Measurements from ENCODE around the gene TMEM245. TPM values are rescaled to one million over a fixed set of nuclear protein-coding genes. Genes with fewer than 3 reads are reported as not detected.

The TMEM245 gene
- total RNA-seq, 4 donors from 2014 or later, result 55.8 to 95.9 (median 88.6) TPM

DNA sequence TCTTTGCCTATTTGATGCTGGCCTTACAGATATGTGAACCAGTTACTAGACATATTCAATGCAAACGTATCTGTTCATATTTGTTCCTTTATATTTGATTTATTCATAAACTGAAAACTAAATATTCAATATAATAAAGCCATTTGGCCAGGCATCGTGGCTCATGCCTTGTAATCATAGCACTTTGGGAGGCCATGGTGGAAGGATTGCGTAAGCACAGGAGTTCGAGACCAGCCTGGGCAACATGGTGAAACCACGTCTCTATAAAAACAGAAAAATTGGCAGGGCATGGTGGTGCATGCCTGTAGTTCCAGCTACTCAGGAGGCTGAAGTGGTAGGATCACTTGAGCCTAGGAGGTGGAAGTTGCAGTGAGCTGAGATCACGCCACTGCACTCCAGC, 57.2 kb downstream of the TMEM245 start:
- TF ChIP-seq, protein P1, sequence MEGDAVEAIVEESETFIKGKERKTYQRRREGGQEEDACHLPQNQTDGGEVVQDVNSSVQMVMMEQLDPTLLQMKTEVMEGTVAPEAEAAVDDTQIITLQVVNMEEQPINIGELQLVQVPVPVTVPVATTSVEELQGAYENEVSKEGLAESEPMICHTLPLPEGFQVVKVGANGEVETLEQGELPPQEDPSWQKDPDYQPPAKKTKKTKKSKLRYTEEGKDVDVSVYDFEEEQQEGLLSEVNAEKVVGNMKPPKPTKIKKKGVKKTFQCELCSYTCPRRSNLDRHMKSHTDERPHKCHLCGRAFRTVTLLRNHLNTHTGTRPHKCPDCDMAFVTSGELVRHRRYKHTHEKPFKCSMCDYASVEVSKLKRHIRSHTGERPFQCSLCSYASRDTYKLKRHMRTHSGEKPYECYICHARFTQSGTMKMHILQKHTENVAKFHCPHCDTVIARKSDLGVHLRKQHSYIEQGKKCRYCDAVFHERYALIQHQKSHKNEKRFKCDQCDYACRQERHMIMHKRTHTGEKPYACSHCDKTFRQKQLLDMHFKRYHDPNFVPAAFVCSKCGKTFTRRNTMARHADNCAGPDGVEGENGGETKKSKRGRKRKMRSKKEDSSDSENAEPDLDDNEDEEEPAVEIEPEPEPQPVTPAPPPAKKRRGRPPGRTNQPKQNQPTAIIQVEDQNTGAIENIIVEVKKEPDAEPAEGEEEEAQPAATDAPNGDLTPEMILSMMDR (IDR thresholded peaks at IDR 0.05; ENCODE audit: low read depth), result no peak

DNA sequence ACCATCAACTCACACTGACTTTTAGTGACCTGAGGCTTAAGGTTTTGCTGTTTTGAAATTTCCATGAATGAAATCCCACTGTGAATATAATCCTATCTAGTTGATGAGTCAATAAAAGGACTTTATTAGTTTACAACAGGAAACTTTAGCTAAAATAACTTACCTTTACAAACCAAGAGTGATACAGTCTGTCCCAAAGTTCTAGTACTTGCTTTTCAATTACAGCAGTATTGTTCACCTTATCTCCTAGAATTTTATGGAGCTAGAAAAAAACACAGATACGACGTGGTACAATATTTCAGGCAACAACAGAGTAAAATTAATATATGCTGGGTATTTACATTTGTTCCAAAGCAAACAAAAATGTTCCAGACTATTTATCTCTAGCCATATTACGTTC, 59.6 kb downstream of the TMEM245 start:
- TF ChIP-seq, protein P1 (IDR thresholded peaks at IDR 0.05; ENCODE audit: low read depth), result no peak

DNA sequence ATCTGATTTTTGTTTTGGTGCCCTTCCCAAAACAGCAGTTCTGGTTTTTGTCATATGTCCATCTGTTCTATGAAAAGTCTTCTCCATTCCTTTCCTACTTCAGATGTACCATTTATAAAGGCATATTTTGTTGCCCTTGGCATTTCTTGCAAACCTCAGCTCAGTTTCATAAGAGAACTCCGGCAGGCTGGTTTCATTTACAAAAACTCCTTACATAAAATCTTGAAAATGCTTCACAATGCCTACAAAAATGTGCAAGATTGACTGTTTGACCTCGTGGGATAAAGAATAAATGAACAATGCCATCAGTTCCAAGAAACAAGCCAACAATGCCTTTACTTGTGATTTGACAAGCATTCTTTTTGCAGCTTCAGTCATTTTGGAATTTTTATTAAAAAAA, 67.3 kb downstream of the TMEM245 start:
- TF ChIP-seq, protein P1 (IDR thresholded peaks at IDR 0.05; ENCODE audit: low read depth), result no peak

DNA sequence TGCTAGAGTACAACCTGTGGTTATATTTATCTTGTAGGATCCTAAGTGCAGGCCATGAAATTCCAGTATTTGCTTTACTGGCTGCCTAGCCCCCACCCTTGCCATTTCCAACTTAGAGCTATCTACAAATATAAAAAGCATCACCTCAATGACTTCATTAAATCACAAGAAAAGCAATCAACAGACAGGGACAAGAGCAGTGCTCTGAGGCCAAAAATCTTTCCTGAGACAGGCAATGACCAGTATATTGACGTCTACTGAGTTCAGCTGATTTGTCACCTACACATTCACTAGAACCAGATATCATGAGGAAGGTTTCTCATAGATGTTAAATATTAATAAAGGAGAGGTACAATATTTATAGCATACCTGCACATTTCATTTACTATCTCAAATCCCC, 68.0 kb downstream of the TMEM245 start:
- TF ChIP-seq, protein P1 (IDR thresholded peaks at IDR 0.05; ENCODE audit: low read depth), result no peak

DNA sequence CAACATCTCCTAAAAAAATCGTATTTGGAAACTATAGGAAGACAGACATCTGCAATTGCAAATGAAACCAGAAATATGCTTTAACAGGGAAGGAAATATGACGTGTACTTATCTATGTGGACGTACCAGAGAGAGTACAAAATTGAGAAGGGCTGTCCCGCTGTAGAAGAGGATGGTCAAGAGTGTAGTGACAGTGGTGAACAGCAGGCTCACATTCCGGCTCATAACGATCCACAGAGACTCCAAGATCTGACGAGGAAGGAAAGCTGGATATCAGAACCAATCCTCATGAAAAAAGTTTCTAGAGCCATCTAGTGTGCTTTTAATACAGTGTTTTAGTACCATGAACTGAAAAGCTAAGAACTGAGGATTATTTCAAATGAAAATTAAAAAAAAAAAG, 69.3 kb downstream of the TMEM245 start:
- TF ChIP-seq, protein P1 (IDR thresholded peaks at IDR 0.05; ENCODE audit: low read depth), result no peak

DNA sequence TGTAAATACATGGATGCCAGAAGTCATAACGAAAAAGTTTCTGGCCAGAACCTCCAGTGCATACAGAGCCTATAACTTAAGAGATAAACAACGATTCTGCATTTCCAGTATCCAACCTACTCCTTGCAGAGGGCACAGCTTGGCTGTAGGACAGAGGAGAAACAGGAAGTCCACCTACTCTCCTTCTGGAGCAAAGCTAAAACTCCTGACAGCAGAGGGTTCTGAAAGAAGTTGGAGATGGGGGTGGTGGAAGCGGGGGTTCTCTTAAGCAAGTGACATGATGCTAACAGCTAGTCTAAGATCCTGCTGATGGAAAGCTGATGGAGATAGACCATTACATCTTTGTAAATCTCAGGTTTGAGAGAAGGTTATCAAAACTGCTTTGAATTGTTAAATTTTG, 70.9 kb downstream of the TMEM245 start:
- TF ChIP-seq, protein P1 (IDR thresholded peaks at IDR 0.05; ENCODE audit: low read depth), result no peak

DNA sequence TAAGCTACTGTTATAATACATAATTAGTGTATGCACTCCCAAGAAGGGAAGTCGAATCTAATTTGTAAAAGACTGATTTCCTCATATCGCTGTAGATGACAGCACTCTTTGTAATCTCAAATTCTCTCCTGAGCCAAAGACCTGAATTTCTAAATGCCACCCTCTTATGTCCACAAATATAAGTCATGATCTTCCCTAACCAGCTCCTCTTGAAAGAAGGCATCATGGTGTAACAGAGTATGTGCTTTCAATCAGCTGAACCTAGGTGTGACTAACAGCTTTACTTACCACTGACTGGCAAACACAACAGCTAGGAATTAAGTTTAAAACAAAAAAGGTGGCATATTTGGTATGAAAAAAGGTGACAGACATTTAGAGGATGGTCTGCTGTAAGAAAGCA, 72.5 kb downstream of the TMEM245 start:
- TF ChIP-seq, protein P1 (IDR thresholded peaks at IDR 0.05; ENCODE audit: low read depth), result no peak
